PC-9 (cell line): ENCODE data around the gene MNS1.

ENCODE experiments used
- CTCF ChIP-seq: fragments of 200-600 bp; sonication (generic); conservative IDR thresholded peaks from 2 replicates; pipeline ENCODE4 v1.6.1; 2017; ENCODE audit warnings: mixed run types, antibody characterized with exemption, mild to moderate bottlenecking, moderate library complexity
- EZH2 ChIP-seq: fragments of 200-600 bp; sonication (generic); IDR thresholded peaks from 2 replicates; pipeline ENCODE4 v1.8.0; 2017; ENCODE audit warnings: antibody characterized with exemption, low read depth

- TF ChIP-seq CTCF (no peak), EZH2 (no peak)
These were observed 6.6 kb upstream of the MNS1 start for GRCh38 chr15:56471440-56472069.
